Brain microvascular endothelial cell (primary cell): ENCODE results near the gene LGI4.
"Not testable (repeated sequence)": the region's sequence is repeated elsewhere in the genome, so short reads cannot be mapped to it uniquely, and the experiment has no call there.

Source experiments
- DNase-seq: peaks from one replicate; pipeline ENCODE4 v3.0.0-alpha.2; 2020
- H3K27ac ChIP-seq: fragments of 250-450 bp; sonication (Bioruptor Pico); 2 replicates; pipeline ENCODE4 v1.5.1; 2020; ENCODE audit warnings: mild to moderate bottlenecking, moderate library complexity
- H3K27me3 ChIP-seq: fragments of 250-450 bp; sonication (Bioruptor Pico); replicated peaks from 2 replicates; pipeline ENCODE4 v1.5.1; 2020; ENCODE audit warnings: mild to moderate bottlenecking
- H3K36me3 ChIP-seq: fragments of 250-450 bp; sonication (Bioruptor Pico); replicated peaks from 2 replicates; pipeline ENCODE4 v1.5.1; 2020; ENCODE audit warnings: mild to moderate bottlenecking
- H3K4me3 ChIP-seq: 2 replicates; pipeline ENCODE4 v1.5.1; 2011; ENCODE audit warnings: low read depth, mild to moderate bottlenecking, control low read depth, low read length, moderate library complexity
- in situ Hi-C: cut with HindIII; loops from 2 replicates; pipeline ENCODE4 v1.10.0; 2017; ENCODE audit warnings: low sequenced_read_pairs, low pct_ligation_motif_present
- TF ChIP-seq, protein P1 (sequence below): IDR thresholded peaks from 2 replicates; pipeline ENCODE4 v1.5.1; 2011; ENCODE audit warnings: low read depth, mild to moderate bottlenecking, moderate library complexity, low read length, control low read depth, inconsistent platforms; ENCODE audit errors: missing control alignments

The LGI4 gene

DNA sequence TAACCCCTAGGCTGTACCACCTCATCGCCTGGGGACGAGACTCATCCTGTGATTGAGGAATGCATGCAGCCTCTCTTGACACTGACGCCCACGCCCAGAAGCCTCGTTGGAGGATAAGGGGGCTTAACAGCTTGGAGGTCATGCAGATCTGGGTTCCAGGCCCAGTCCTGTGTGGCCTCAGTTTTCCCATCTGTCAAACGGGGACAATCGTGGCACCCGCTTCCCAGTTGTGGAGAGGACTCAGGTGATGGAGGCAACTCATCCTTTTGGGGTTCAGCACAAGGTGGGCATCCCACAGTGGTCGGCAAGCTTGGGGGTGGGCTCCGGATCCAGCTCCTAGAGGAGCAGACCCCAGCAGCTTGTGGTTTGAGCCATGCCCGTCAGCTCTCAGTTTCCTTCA, 1.4 kb upstream of the LGI4 start:
- Histone ChIP-seq H3K36me3 (no peaks in the 10 kb centered on the region), H3K27me3 (peaks cover 7% of the 10 kb centered on the region), H3K4me3 (no peak overlapping the region), H3K27ac (no peak overlapping the region)
- no peak for DNase-seq
- in situ Hi-C loops = no loop called here
- TF ChIP-seq, protein P1, sequence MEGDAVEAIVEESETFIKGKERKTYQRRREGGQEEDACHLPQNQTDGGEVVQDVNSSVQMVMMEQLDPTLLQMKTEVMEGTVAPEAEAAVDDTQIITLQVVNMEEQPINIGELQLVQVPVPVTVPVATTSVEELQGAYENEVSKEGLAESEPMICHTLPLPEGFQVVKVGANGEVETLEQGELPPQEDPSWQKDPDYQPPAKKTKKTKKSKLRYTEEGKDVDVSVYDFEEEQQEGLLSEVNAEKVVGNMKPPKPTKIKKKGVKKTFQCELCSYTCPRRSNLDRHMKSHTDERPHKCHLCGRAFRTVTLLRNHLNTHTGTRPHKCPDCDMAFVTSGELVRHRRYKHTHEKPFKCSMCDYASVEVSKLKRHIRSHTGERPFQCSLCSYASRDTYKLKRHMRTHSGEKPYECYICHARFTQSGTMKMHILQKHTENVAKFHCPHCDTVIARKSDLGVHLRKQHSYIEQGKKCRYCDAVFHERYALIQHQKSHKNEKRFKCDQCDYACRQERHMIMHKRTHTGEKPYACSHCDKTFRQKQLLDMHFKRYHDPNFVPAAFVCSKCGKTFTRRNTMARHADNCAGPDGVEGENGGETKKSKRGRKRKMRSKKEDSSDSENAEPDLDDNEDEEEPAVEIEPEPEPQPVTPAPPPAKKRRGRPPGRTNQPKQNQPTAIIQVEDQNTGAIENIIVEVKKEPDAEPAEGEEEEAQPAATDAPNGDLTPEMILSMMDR = no peak

DNA sequence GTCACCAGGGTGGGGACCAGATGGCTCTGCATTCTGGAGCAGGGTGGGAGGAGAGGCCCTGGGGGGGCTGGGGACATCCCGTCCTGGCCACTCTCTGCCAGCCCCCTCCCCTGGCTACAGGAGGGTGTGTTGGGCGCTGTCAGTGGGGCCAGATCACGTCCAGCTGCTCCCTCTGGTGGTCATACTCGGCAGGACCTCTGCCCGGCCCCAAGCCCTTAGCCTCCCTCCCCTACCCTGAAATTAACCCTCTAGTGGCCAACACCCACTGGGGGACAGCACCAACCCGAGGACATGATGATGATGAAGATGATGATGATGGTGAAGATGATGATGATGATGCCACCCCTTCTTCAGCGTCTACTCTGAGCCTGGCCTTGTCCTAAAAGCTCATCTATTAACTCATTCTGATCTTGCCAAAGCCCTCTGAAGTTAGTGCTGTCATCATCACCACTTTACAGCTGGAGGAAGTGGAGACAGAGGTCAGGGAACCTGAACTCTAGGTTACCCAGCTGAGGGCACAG, 590 bp upstream of the LGI4 start:
- TF ChIP-seq, protein P1 = peak; percentile 93

DNA sequence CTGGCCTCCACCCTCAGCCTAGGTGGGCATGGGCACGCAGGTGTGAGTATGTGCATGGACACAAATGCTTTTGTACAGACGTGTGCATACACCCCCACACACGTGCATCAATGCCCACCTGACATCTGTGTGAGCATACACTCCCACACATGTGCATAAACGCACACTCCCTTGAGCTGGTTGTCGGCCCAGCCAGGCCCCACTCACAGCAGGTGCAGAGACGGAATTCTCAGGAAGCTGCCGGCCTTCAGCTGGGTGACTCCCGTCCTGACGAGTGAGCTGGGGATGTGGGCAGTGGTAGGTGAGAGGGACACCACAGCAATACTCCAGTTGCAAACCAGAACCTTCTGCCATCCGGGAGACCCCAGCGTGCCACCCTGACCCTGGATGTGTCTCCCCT, 1.0 kb downstream of the LGI4 start:
- H3K4me3 ChIP-seq = no peak overlapping the region
- H3K36me3 ChIP-seq = no peaks in the 10 kb centered on the region
- H3K27ac ChIP-seq = no peak overlapping the region
- TF ChIP-seq, protein P1 = no peak
- H3K27me3 ChIP-seq = peaks cover 7% of the 10 kb centered on the region
- in situ Hi-C loops = no loop called here
- no peak for DNase-seq

More for the DNA sequence above, 590 bp upstream of the LGI4 start:
- Histone ChIP-seq H3K27ac (no peak overlapping the region), H3K36me3 (no peaks in the 10 kb centered on the region), H3K4me3 (no peak overlapping the region), H3K27me3 (peaks cover 7% of the 10 kb centered on the region)
- in situ Hi-C loops = no loop called here
- peak; percentile 44 for DNase-seq

DNA sequence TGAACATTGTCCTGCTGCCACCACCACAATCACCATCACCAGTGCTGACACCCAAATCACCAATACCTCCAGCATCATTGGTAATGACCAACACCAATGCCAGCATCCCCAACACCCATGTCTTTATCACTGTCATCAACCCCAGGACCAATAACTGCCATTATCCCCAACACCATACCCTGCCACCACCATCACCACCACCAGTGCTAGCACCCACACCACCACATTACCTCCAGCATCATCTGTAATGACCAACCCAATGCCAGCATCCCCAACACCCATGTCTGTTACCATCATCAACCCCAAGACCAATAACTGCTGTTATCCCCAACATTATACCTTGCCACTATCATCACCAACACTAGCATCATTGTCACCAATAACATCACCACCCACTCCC, 2.6 kb downstream of the LGI4 start:
- H3K27ac ChIP-seq = no peak overlapping the region
- no peak overlapping the region for H3K4me3 ChIP-seq
- TF ChIP-seq, protein P1 = no peak
- peaks cover 7% of the 10 kb centered on the region for H3K27me3 ChIP-seq
- H3K36me3 ChIP-seq = no peaks in the 10 kb centered on the region
- in situ Hi-C loops = no loop called here
- DNase-seq = no peak

DNA sequence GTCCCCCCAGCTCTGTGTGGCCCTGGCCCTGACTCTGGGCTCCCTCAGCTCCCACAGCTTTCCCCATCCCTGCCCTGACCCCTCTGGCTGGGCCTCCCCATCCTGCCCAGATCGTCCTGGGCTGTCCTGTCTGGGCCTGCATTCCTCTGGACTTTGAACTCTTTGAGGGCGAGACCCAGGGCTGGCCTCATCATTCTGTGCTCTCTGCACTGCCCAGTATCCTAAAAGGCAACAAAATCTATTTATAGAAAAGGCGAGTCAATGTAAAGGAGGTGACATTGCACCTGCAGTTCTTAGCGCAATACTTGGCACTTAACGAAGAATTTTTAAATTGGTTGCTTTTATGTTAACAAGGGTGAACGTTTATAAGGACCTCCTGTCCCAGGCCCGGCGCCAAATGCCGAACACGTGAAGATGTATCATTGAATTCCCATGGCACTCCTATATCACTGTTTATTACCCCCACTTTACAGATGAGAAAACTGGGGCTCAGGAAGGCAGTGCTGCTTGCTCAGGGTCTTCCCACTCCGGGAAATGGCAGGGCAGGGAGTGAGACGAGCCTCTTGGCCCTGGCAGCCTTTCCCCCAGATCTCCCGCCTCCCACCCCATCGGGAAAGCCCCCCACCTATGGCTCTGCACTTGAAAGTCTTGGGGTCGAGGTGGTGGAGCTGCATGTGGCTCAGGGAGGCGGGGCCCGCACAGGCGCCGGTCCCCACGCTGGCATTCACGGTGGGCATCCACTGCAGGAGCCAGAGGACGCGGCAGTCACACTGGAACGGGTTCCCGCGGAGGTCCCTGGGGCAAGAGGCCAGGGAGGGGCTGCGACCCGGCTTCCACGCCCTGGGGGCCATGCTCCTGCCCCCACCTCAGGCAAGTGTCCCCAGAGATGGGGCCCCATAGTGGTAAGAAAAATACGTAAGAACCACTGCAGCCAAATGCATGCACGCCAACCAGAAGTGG, 3.8 kb downstream of the LGI4 start:
- H3K27ac ChIP-seq = no peak overlapping the region
- in situ Hi-C loops = no loop called here
- peaks cover 4% of the 10 kb centered on the region for H3K27me3 ChIP-seq
- TF ChIP-seq, protein P1 = no peak
- no peak overlapping the region for H3K4me3 ChIP-seq
- no peak for DNase-seq
- no peaks in the 10 kb centered on the region for H3K36me3 ChIP-seq

DNA sequence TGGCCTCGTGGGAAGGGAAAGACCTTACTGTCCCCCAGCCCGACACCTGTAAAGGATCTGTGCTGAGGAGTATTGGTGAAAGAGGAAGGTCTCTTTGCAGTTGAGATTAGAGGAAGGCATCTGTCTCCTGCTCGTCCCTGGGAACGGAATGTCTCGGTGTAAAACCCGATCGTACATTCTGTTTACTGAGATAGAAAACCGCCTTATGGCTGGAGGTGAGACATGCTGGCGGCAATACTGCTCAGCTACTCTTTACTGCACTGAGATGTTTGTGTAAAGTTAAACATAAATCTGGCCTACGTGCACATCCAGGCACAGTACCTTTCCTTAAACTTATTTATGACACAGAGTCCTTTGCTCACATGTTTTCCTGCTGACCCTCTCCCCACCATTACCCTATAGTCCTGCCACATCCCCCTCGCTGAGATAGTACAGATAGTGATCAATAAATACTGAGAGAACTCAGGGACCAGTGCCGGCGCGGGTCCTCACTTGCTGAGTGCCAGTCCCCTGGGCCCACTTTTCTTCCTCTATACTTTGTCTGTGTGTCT, 5.1 kb downstream of the LGI4 start:
- H3K27me3 ChIP-seq, H3K36me3 ChIP-seq, DNase-seq, H3K27ac ChIP-seq, in situ Hi-C loops, H3K4me3 ChIP-seq: not testable (repeated sequence)
